Measurements from ENCODE around the gene BRPF3. TPM values are rescaled to one million over a fixed set of nuclear protein-coding genes. Genes with fewer than 3 reads are reported as not detected.
A peak's percentile ranks its signal among the peaks of the same experiment; 100 is the strongest.

The BRPF3 gene
- total and polyA plus RNA-seq, 2 of the 13 experiments (the other 11 are each of a cell fraction or from before 2014, with no cell fraction given) = 12.3 to 22.9 TPM

DNA sequence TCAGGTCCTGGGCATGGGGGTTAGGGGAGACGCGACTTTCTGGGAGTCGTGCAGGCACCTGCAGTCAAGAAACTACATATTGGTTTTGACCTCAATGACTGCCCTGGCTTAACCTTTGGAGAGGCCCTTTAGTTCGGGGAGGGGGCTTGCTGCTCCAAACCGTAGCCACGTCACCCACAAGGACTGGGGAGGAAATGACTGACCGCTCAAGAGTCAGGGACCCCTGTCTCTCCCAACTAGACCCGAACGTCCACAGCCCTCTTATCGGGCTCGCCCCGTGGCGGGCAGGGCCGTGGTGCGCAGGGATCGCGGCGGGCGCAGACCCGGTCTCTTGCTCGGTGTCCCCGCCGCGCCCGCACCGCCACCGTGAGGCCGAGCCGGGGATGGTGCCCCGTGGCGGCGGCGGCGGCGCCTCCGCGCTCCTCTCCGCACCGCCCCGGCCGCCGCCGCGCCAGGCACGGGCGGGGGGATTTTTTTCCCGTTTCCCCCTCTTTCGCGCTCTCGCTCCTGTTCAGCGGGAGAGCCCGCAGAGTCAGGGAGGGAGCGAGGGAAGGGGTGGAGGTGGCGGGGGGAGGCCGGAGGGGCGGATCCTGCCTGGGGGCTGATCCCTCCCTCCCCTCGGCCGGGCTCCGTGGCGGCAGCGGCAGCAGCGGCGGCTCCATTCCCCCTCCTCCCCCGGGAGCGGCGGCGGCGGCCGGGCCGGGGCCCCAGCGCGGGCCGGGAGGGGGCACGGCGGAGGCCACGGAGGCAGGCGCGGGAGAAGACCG, at the start of gene BRPF3 (continued):
- TF ChIP-seq ZC3H13 (CRISPR knock-in tag; IDR thresholded peaks at IDR 0.05) = no peak; the same call in 1 of the 2 replicates
- no peak for TF ChIP-seq ZNF556 (CRISPR knock-in tag; IDR thresholded peaks at IDR 0.05; ENCODE audit: borderline replicate concordance)
- TF ChIP-seq, protein P1, sequence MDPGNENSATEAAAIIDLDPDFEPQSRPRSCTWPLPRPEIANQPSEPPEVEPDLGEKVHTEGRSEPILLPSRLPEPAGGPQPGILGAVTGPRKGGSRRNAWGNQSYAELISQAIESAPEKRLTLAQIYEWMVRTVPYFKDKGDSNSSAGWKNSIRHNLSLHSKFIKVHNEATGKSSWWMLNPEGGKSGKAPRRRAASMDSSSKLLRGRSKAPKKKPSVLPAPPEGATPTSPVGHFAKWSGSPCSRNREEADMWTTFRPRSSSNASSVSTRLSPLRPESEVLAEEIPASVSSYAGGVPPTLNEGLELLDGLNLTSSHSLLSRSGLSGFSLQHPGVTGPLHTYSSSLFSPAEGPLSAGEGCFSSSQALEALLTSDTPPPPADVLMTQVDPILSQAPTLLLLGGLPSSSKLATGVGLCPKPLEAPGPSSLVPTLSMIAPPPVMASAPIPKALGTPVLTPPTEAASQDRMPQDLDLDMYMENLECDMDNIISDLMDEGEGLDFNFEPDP (CRISPR knock-in tag; conservative IDR thresholded peaks at IDR 0.05) = 0 out of 2 replicates have a peak, but pooled peaks have one; percentile 94
- no peak for TF ChIP-seq SRSF4 (IDR thresholded peaks at IDR 0.05; ENCODE audit: low read depth, low read length, poor library complexity, severe bottlenecking)
- TF ChIP-seq TBL1XR1 (IDR thresholded peaks at IDR 0.05; ENCODE audit: borderline replicate concordance, low read length, partially characterized antibody) = no peak
- TF ChIP-seq, protein P2, sequence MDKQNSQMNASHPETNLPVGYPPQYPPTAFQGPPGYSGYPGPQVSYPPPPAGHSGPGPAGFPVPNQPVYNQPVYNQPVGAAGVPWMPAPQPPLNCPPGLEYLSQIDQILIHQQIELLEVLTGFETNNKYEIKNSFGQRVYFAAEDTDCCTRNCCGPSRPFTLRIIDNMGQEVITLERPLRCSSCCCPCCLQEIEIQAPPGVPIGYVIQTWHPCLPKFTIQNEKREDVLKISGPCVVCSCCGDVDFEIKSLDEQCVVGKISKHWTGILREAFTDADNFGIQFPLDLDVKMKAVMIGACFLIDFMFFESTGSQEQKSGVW (CRISPR knock-in tag; IDR thresholded peaks at IDR 0.05; ENCODE audit: borderline replicate concordance) = no peak

- peak; percentile 58; the same call in 1 of the 2 replicates for TF ChIP-seq ZFP1 (CRISPR knock-in tag; IDR thresholded peaks at IDR 0.05)
- no peak for TF ChIP-seq NCOR1 (IDR thresholded peaks at IDR 0.05; ENCODE audit: borderline replicate concordance, low read length)
- TF ChIP-seq ZNF687 (CRISPR knock-in tag; IDR thresholded peaks at IDR 0.05) = peak; percentile 15; the same call in 1 of the 2 replicates
- no peak for TF ChIP-seq ZFX (CRISPR knock-in tag; IDR thresholded peaks at IDR 0.05; ENCODE audit: low read depth)
- TF ChIP-seq HNF4A (CRISPR knock-in tag; IDR thresholded peaks at IDR 0.05) = peak; percentile 58; the same call in 1 of the 2 replicates
- no peak for TF ChIP-seq POGZ (CRISPR knock-in tag; IDR thresholded peaks at IDR 0.05)
- TF ChIP-seq HOXA7 (CRISPR knock-in tag; IDR thresholded peaks at IDR 0.05) = no peak
- in situ Hi-C loops (cut with HindIII; ENCODE audit: extremely low pct_ligation_motif_present, low pct_unique_long_range_greater_than_20kb) = no loop called here
- no peaks in the 10 kb centered on the region for H3K79me2 ChIP-seq (ENCODE audit: insufficient read depth, low read length)
- no peaks in the 10 kb centered on the region for H4K20me1 ChIP-seq (ENCODE audit: insufficient read depth, low read length)
- no peaks in the 10 kb centered on the region for H3K27me3 ChIP-seq (ENCODE audit: control insufficient read depth in 1 of 2, insufficient read depth in 2 of 2, low read length in 2 of 2)
- no peaks in the 10 kb centered on the region for H3K36me3 ChIP-seq (replicated peaks in 1 of 2; ENCODE audit: control insufficient read depth in 1 of 2, insufficient read depth in 2 of 2, low read length in 2 of 2)
- no peak overlapping the region; a peak in 1 of 6 replicates for H3K4me3 ChIP-seq (replicated peaks in 1 of 3; ENCODE audit: insufficient read depth in 1 of 3, low read depth in 2 of 3, low read length in 3 of 3)
- DNase-seq (ENCODE audit: low spot score) (no peak), ATAC-seq (peak; percentile 78), FAIRE-seq (no peak)
- H3K4me1 ChIP-seq (ENCODE audit: insufficient read depth, low read length) = peaks cover 16% of the 10 kb centered on the region
- no peak overlapping the region for H3K27ac ChIP-seq (ENCODE audit: extremely low read length, insufficient read depth, low read length)
- no peak overlapping the region for H2AFZ ChIP-seq (ENCODE audit: low read length)
- BruUV-seq (replicated peaks) = no TSS peak
- H3K9me3 ChIP-seq (ENCODE audit: low read length) = no peaks in the 10 kb centered on the region
- peak overlapping the region; percentile 44 for H3K4me2 ChIP-seq (ENCODE audit: low read depth, low read length)
- ChIA-PET CTCF (ENCODE audit: low intra/inter-chr PET ratio, low total read pairs) (no interaction called here), POLR2A (interaction anchor here (1.2 to 6.1 kb wide), 2 partner anchors 15 to 120 kb away, joined by 3 to 45 read pairs; partner anchors contain the start of genes MAPK13 and MAPK14)
- 2% methylated on average over 3 of the region's 3 CpGs for WGBS (ENCODE audit: low lambda C conversion rate)
- intact Hi-C loops (cut with micrococcal nuclease; ENCODE audit: unreplicated experiment) = no loop called here
- no peak overlapping the region for H3K9ac ChIP-seq (ENCODE audit: insufficient read depth, low read depth, low read length)
Measured at GRCh38 chr6:36147294-36147693, 49.2 kb upstream of the BRPF3 start.

All from HepG2 (cell line).